Pancreas (tissue), 10 donors: ENCODE data around the gene RAMP3. TPM values are rescaled to one million over a fixed set of nuclear protein-coding genes. Genes with fewer than 3 reads are reported as not detected.

Experiments used
- ATAC-seq, 4 donors: fragments of 200-7000 bp; cut with Tn5 transposase; one replicate each; pipeline versions ENCODE4 v1.8.0 to v1.9.1; 2020; ENCODE audit warnings: mild to moderate bottlenecking in 4 of 4, moderate library complexity in 4 of 4
- DNase-seq, 6 donors: peaks; one replicate each; pipeline ENCODE4 v3.0.0-alpha.2; 2020
- FAIRE-seq: peaks from 2 replicates; lab custom pipeline; 2012; peaks lifted over from hg19 to GRCh38; lab: Jason Lieb, UNC
- H3K27ac ChIP-seq, 4 donors: fragments of 200-600 bp; sonication (generic); 1 replicate in 3 of 4; 2 replicates in 1 of 4; pipeline versions ENCODE4 v1.5.0 to v1.8.0; 2020
- H3K27me3 ChIP-seq, 4 donors: fragments of 200-600 bp; one replicate each; pipeline ENCODE4 v1.8.0; 2021
- H3K36me3 ChIP-seq, 3 donors: fragments of 200-600 bp; sonication (generic) in 1 of 3; one replicate each; pipeline versions ENCODE4 v1.5.0 to v1.8.0; 2020 to 2021
- H3K4me1 ChIP-seq, 3 donors: fragments of 200-600 bp; one replicate each; pipeline ENCODE4 v1.8.0; 2021
- H3K4me3 ChIP-seq, 4 donors: fragments of 200-600 bp; sonication (generic) in 2 of 4; one replicate each; pipeline versions ENCODE4 v1.5.0 to v1.8.0; 2020 to 2021
- H3K9me3 ChIP-seq, 4 donors: fragments of 200-600 bp; one replicate each; pipeline ENCODE4 v1.8.0; 2021
- CTCF ChIP-seq, 4 donors: fragments of 200-600 bp; sonication (generic) in 3 of 4; IDR thresholded peaks; one replicate each; pipeline versions ENCODE4 v1.5.0 to v1.8.0; 2021; ENCODE audit warnings: antibody characterized with exemption in 4 of 4
- WGBS, 2 donors: extraction: QIAGEN DNeasy Blood & Tissue Kit; methylation state at CpG; one replicate each; pipeline ENCODE4 v1.1.7; 2013; 5-methylcytosine and 5-hydroxymethylcytosine counted together
- intact Hi-C, 3 donors: fragments of 100-400 bp; cut with DNase I; formaldehyde crosslinking; loops; one replicate each; pipeline versions ENCODE4 v1.11.1 to v1.14.2; 2022
- polyA plus RNA-seq, 2 donors: library from polyadenylated mRNA; stranded (reverse); fragments of 200-250 nt; gene quantifications; one replicate each; pipeline ENCODE4 v1.2.3, GENCODE V29; 2013
- total RNA-seq, 6 donors: library from RNA; stranded (reverse); fragmentation: NEBNext Ultra II Directional in 4 of 6; extraction: Animal tissue kit (Norgen Biotek cat#: 25700) in 4 of 6; gene quantifications; one replicate each; pipeline versions ENCODE4 v1.2.1 to v1.2.4, GENCODE V29; 2021 to 2023
- donor health status: healthy with polysubstance abuse.
- donor health status: DM: no; HTN: no; CAD: no; lungs with moderate emphysema.
- donor health status: DM: no; HTN: no; CAD: no.
- donor health status: control.
- donor health status: control.
- donor health status: Bipolar disorder and iron deficiency.
- donor health status: DM: yes; HTN: yes; CAD: no.
- donor health status: DM: no; HTN: no; CAD: no.
- donor health status: DM: no; HTN: no; CAD: no.
- donor health status: DM: yes; HTN: yes; CAD: no.

The RAMP3 gene
- total and polyA plus RNA-seq, 8 donors: 4.1 to 41.1 (median 7.2) TPM

- no peak for DNase-seq
- intact Hi-C loops: no loop called here
- Histone ChIP-seq H3K27ac (no peak overlapping the region), H3K27me3 (no peaks in the 10 kb centered on the region), H3K36me3 (no peaks in the 10 kb centered on the region), H3K4me1 (no peaks in the 10 kb centered on the region), H3K4me3 (no peak overlapping the region), H3K9me3 (no peaks in the 10 kb centered on the region)
- TF ChIP-seq CTCF (IDR thresholded peaks at IDR 0.05): no peak
- WGBS, 2 donors: 71 to 72% methylated on average over 6 of the region's 6 CpGs
- no peak for FAIRE-seq
- no peak for ATAC-seq
These were observed 31.4 kb upstream of the RAMP3 start for GRCh38 chr7:45126201-45126600.

- Histone ChIP-seq H3K4me1 (no peaks in the 10 kb centered on the region), H3K9me3 (no peaks in the 10 kb centered on the region), H3K27me3 (no peaks in the 10 kb centered on the region), H3K4me3 (no peak overlapping the region), H3K27ac (no peak overlapping the region), H3K36me3 (no peaks in the 10 kb centered on the region)
- FAIRE-seq (no peak), DNase-seq (no peak), ATAC-seq (no peak)
- 75 to 87% methylated on average over 6 of the region's 6 CpGs for WGBS, 2 donors
- intact Hi-C loops: no loop called here
- TF ChIP-seq CTCF (IDR thresholded peaks at IDR 0.05): no peak
These were observed 30.7 kb upstream of the RAMP3 start for GRCh38 chr7:45126920-45127319.

GRCh38 chr7:45129181-45129800 is 28.3 kb upstream of the RAMP3 start:
- intact Hi-C loops: no loop called here
- no peak for TF ChIP-seq CTCF (IDR thresholded peaks at IDR 0.05)
- ATAC-seq (no peak), FAIRE-seq (no peak), DNase-seq (no peak)
- Histone ChIP-seq H3K4me1 (no peaks in the 10 kb centered on the region), H3K4me3 (no peak overlapping the region), H3K36me3 (no peaks in the 10 kb centered on the region), H3K27ac (no peak overlapping the region), H3K27me3 (no peaks in the 10 kb centered on the region), H3K9me3 (no peaks in the 10 kb centered on the region)
- 71 to 73% methylated on average over 15 of the region's 15 CpGs for WGBS, 2 donors

GRCh38 chr7:45129906-45130305 is 27.7 kb upstream of the RAMP3 start:
- Histone ChIP-seq H3K36me3 (no peaks in the 10 kb centered on the region), H3K4me3 (no peak overlapping the region), H3K4me1 (no peaks in the 10 kb centered on the region), H3K27me3 (no peaks in the 10 kb centered on the region), H3K9me3 (no peaks in the 10 kb centered on the region), H3K27ac (no peak overlapping the region)
- no peak for TF ChIP-seq CTCF (IDR thresholded peaks at IDR 0.05)
- ATAC-seq (no peak), FAIRE-seq (no peak), DNase-seq (no peak)
- WGBS, 2 donors: 65 to 66% methylated on average over 12 of the region's 12 CpGs
- intact Hi-C loops: loop anchor here in 2 of 3 donors (10.0 kb wide), 3 partner anchors 155 to 535 kb away; partner anchors contain the start of gene MYO1G (in 1 of the 2)

GRCh38 chr7:45130910-45131309 is 26.7 kb upstream of the RAMP3 start:
- TF ChIP-seq CTCF (IDR thresholded peaks at IDR 0.05): no peak
- H3K36me3 ChIP-seq: no peaks in the 10 kb centered on the region
- no peak for ATAC-seq
- intact Hi-C loops: loop anchor here in 2 of 3 donors (10.0 kb wide), 3 partner anchors 156 to 536 kb away; partner anchors contain the start of gene MYO1G (in 1 of the 2)
- DNase-seq: no peak
- H3K4me1 ChIP-seq: no peaks in the 10 kb centered on the region
- no peaks in the 10 kb centered on the region for H3K9me3 ChIP-seq
- 44 to 64% methylated on average over 9 of the region's 9 CpGs for WGBS, 2 donors
- H3K4me3 ChIP-seq: no peak overlapping the region
- no peak for FAIRE-seq
- H3K27me3 ChIP-seq: no peaks in the 10 kb centered on the region
- no peak overlapping the region for H3K27ac ChIP-seq
